Measurements from ENCODE around the gene CRACR2A. TPM values are rescaled to one million over a fixed set of nuclear protein-coding genes. Genes with fewer than 3 reads are reported as not detected.

CRACR2A gene
- polyA plus RNA-seq, 2 of the 4 experiments (the other 2 are of a cell fraction), result 1.1 to 3.8 TPM

GRCh38 chr12:3589745-3590144 lies 163.2 kb downstream of the CRACR2A start:
- Histone ChIP-seq H3K4me3 (no peak overlapping the region), H3K27ac (no peak overlapping the region), H3K4me2 (no peak overlapping the region), H3K4me1 (no peaks in the 10 kb centered on the region), H3K9me3 (no peaks in the 10 kb centered on the region)
- CTCF ChIA-PET, result interaction anchor here (1.5 kb wide), 1 partner anchor 14 kb away, joined by 3 read pairs; no protein-coding TSS in a partner anchor
- POLR2A ChIA-PET, result no interaction called here
- no peak for TF ChIP-seq EHMT2 (IDR thresholded peaks at IDR 0.05; ENCODE audit: low read depth)
- TF ChIP-seq CBX8 (IDR thresholded peaks at IDR 0.05), result no peak
- no peak for TF ChIP-seq NR3C1 (IDR thresholded peaks at IDR 0.05)
- TF ChIP-seq BCL3 (IDR thresholded peaks at IDR 0.05), result no peak
- no peak for TF ChIP-seq RCOR1 (IDR thresholded peaks at IDR 0.05; ENCODE audit: low read depth, low read length)
- no peak for TF ChIP-seq POLR2A (IDR thresholded peaks at IDR 0.05; ENCODE audit: low read length)
- TF ChIP-seq NFE2L2 (conservative IDR thresholded peaks at IDR 0.05; ENCODE audit: low read length), result no peak
- no peak for TF ChIP-seq NPAS2 (CRISPR knock-in tag; IDR thresholded peaks at IDR 0.05; ENCODE audit: borderline replicate concordance)
- TF ChIP-seq EHF (CRISPR knock-in tag; IDR thresholded peaks at IDR 0.05), result no peak
- TF ChIP-seq, protein P1, sequence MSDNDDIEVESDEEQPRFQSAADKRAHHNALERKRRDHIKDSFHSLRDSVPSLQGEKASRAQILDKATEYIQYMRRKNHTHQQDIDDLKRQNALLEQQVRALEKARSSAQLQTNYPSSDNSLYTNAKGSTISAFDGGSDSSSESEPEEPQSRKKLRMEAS (IDR thresholded peaks at IDR 0.05), result no peak
- no peak for TF ChIP-seq EP300 (IDR thresholded peaks at IDR 0.05)
- no peak for TF ChIP-seq USF2 (IDR thresholded peaks at IDR 0.05)
- no peak for TF ChIP-seq E2F6 (IDR thresholded peaks at IDR 0.05; ENCODE audit: borderline replicate concordance, low read depth)
- no peak for TF ChIP-seq ESRRA (IDR thresholded peaks at IDR 0.05; ENCODE audit: borderline replicate concordance, low read length)
- TF ChIP-seq CBX2 (IDR thresholded peaks at IDR 0.05; ENCODE audit: borderline replicate concordance, low read depth), result no peak
- DNase-seq (ENCODE audit: low read depth in 1 of 2, low spot score in 1 of 2) (no peak), ATAC-seq (no peak), FAIRE-seq (no peak)
- 2% methylated on average over 3 of the region's 3 CpGs for WGBS (ENCODE audit: missing lambda C conversion rate)

DNA sequence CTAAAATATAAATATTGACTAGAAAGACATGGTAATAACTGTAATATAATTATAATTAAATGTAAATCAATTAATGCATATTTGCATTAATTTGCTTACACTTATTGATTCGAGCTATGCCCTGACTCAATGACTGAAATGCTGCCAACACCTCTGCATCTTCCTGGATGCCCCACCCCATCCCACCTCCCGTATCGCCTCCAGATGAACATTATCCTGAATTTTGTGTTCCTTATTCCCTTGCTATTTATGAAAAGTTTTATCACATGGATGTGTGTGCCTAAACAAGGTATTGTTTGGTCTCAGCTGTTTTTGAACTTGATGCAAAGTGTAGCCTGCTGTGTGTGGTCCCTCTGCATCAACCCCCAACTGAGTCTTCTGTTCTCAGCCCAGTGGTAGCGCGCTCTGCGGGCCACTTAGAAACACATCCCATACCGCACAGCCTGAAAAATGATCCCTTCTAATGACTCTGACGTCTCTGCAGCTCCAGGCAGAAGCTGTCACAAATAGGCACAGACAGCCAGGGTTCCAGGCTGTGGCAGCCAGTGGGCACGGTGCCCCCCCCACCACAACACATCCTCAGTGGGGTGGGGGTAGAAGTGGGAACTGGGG lies 165.4 kb downstream of the CRACR2A start:
- WGBS (ENCODE audit: missing lambda C conversion rate), result 47% methylated on average over 8 of the region's 9 CpGs
- TF ChIP-seq FOXS1 (CRISPR knock-in tag; IDR thresholded peaks at IDR 0.05) (no peak), PHF8 (IDR thresholded peaks at IDR 0.05; ENCODE audit: borderline replicate concordance, low read depth) (no peak), RFX5 (IDR thresholded peaks at IDR 0.05) (no peak), RARB (CRISPR knock-in tag; IDR thresholded peaks at IDR 0.05) (no peak), CBX8 (IDR thresholded peaks at IDR 0.05) (no peak), CBX2 (IDR thresholded peaks at IDR 0.05; ENCODE audit: borderline replicate concordance, low read depth) (no peak), SREBF2 (IDR thresholded peaks at IDR 0.05) (no peak), EP300 (IDR thresholded peaks at IDR 0.05) (no peak), MYC (IDR thresholded peaks at IDR 0.05; ENCODE audit: borderline replicate concordance, low read length) (no peak), FOSL2 (IDR thresholded peaks at IDR 0.05) (no peak), FOSL2 (CRISPR knock-in tag; IDR thresholded peaks at IDR 0.05) (no peak), MAFK (IDR thresholded peaks at IDR 0.05; ENCODE audit: partially characterized antibody) (no peak), JUNB (IDR thresholded peaks at IDR 0.05) (no peak), KDM1A (IDR thresholded peaks at IDR 0.05; ENCODE audit: low read depth) (no peak), ZC3H11A (IDR thresholded peaks at IDR 0.05) (no peak), HOXA7 (CRISPR knock-in tag; IDR thresholded peaks at IDR 0.05) (no peak), TP53 (CRISPR knock-in tag; IDR thresholded peaks at IDR 0.05) (no peak), ZSCAN20 (CRISPR knock-in tag; IDR thresholded peaks at IDR 0.05) (no peak), BCL3 (IDR thresholded peaks at IDR 0.05) (no peak)
- TF ChIP-seq, protein P2, sequence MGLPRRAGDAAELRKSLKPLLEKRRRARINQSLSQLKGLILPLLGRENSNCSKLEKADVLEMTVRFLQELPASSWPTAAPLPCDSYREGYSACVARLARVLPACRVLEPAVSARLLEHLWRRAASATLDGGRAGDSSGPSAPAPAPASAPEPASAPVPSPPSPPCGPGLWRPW (IDR thresholded peaks at IDR 0.05), result no peak
- ATAC-seq, result no peak
- no peak for DNase-seq (ENCODE audit: low read depth in 1 of 2, low spot score in 1 of 2)
- Histone ChIP-seq H3K27ac (no peak overlapping the region), H3K9me3 (no peaks in the 10 kb centered on the region), H3K4me1 (no peaks in the 10 kb centered on the region), H3K4me3 (no peak overlapping the region), H3K4me2 (no peak overlapping the region)
- no peak for FAIRE-seq
- CTCF ChIA-PET, result no interaction called here
- POLR2A ChIA-PET, result no interaction called here

Measured in A549 (cell line).